ENCODE measurements around the gene DVL2.

DNA sequence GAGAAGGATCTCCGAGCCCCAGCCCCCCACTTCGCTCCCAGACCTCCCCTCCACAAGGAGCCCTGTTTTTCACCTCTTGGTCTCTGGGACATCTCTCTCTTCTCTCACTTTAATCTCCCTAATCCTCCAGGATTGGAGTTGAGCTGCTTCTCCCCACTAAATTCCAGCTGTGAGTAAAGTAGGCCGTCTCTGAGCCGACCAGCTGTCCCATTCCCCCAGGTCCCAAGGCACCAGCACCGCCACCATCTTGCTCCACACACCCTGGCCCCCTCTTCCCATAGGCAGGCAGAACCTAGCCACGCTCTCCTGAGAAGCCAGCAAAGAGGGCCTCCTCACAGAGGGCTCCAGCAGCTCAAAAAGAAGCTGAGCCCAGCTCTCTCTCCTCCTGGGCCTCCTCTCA, 15.6 kb downstream of the DVL2 start:
- TF ChIP-seq EZH2 (IDR thresholded peaks at IDR 0.05; ENCODE audit: low read length, missing control alignments): no peak
- TF ChIP-seq, protein P1, sequence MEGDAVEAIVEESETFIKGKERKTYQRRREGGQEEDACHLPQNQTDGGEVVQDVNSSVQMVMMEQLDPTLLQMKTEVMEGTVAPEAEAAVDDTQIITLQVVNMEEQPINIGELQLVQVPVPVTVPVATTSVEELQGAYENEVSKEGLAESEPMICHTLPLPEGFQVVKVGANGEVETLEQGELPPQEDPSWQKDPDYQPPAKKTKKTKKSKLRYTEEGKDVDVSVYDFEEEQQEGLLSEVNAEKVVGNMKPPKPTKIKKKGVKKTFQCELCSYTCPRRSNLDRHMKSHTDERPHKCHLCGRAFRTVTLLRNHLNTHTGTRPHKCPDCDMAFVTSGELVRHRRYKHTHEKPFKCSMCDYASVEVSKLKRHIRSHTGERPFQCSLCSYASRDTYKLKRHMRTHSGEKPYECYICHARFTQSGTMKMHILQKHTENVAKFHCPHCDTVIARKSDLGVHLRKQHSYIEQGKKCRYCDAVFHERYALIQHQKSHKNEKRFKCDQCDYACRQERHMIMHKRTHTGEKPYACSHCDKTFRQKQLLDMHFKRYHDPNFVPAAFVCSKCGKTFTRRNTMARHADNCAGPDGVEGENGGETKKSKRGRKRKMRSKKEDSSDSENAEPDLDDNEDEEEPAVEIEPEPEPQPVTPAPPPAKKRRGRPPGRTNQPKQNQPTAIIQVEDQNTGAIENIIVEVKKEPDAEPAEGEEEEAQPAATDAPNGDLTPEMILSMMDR (conservative IDR thresholded peaks at IDR 0.05 in 1 of 2, IDR thresholded peaks at IDR 0.05 in 1 of 2; ENCODE audit: low read depth in 1 of 2, low read length in 2 of 2): no peak
